ENCODE measurements around the gene PTTG1IP2.

The PTTG1IP2 gene

GRCh38 chr7:90483251-90483650 lies 13.8 kb downstream of the PTTG1IP2 start:
- no peak for DNase-seq (ENCODE audit: low spot score)

- DNase-seq (ENCODE audit: low spot score), result no peak
Measured at GRCh38 chr7:90484706-90485105, 15.3 kb downstream of the PTTG1IP2 start.

GRCh38 chr7:90485734-90486316 lies 16.4 kb downstream of the PTTG1IP2 start:
- DNase-seq (ENCODE audit: low spot score), result no peak

GRCh38 chr7:90487808-90488207 lies 18.4 kb downstream of the PTTG1IP2 start:
- no peak for DNase-seq (ENCODE audit: low spot score)

GRCh38 chr7:90488220-90488619 lies 18.8 kb downstream of the PTTG1IP2 start:
- no peak for DNase-seq (ENCODE audit: low spot score)

GRCh38 chr7:90492250-90492649 lies 22.8 kb downstream of the PTTG1IP2 start:
- no peak for DNase-seq (ENCODE audit: low spot score)

GRCh38 chr7:90495241-90495640 lies 25.8 kb downstream of the PTTG1IP2 start:
- no peak for DNase-seq (ENCODE audit: low spot score)

- DNase-seq (ENCODE audit: low spot score), result no peak
Measured at GRCh38 chr7:90502539-90502938, 33.1 kb downstream of the PTTG1IP2 start.

- DNase-seq (ENCODE audit: low spot score), result no peak
Measured at GRCh38 chr7:90503367-90503766, 33.9 kb downstream of the PTTG1IP2 start.

- no peak for DNase-seq (ENCODE audit: low spot score)
Measured at GRCh38 chr7:90507692-90508091, 38.3 kb downstream of the PTTG1IP2 start.

GRCh38 chr7:90511776-90512175 lies 42.3 kb downstream of the PTTG1IP2 start:
- no peak for DNase-seq (ENCODE audit: low spot score)

GRCh38 chr7:90512821-90513254 lies 43.4 kb downstream of the PTTG1IP2 start:
- no peak for DNase-seq (ENCODE audit: low spot score)

GRCh38 chr7:90516257-90516656 lies 46.8 kb downstream of the PTTG1IP2 start:
- no peak for DNase-seq (ENCODE audit: low spot score)

- DNase-seq (ENCODE audit: low spot score), result no peak
Measured at GRCh38 chr7:90518630-90519029, 49.2 kb downstream of the PTTG1IP2 start.

- no peak for DNase-seq (ENCODE audit: low spot score)
Measured at GRCh38 chr7:90520484-90520883, 51.0 kb downstream of the PTTG1IP2 start.

GRCh38 chr7:90530263-90530662 lies 60.8 kb downstream of the PTTG1IP2 start:
- no peak for DNase-seq (ENCODE audit: low spot score)

GRCh38 chr7:90532231-90532929 lies 62.9 kb downstream of the PTTG1IP2 start:
- DNase-seq (ENCODE audit: low spot score), result no peak

GRCh38 chr7:90536449-90536848 lies 67.0 kb downstream of the PTTG1IP2 start:
- no peak for DNase-seq (ENCODE audit: low spot score)

- DNase-seq (ENCODE audit: low spot score), result no peak
Measured at GRCh38 chr7:90538405-90538804, 69.0 kb downstream of the PTTG1IP2 start.

- DNase-seq (ENCODE audit: low spot score), result no peak
Measured at GRCh38 chr7:90540406-90540805, 71.0 kb downstream of the PTTG1IP2 start.

- no peak for DNase-seq (ENCODE audit: low spot score)
Measured at GRCh38 chr7:90551036-90551435, 81.6 kb downstream of the PTTG1IP2 start.

- no peak for DNase-seq (ENCODE audit: low spot score)
Measured at GRCh38 chr7:90552521-90552920, 83.1 kb downstream of the PTTG1IP2 start.

GRCh38 chr7:90560730-90561129 lies 91.3 kb downstream of the PTTG1IP2 start:
- DNase-seq (ENCODE audit: low spot score), result no peak

Measured in CD4-positive, alpha-beta T cell treated with Interleukin-6 at 100 ng/mL for 8 hours (primary cell).